ENCODE data around the gene MTOR. TPM values are rescaled to one million over a fixed set of nuclear protein-coding genes. Genes with fewer than 3 reads are reported as not detected.
A peak's percentile ranks its signal among the peaks of the same experiment; 100 is the strongest.

Gene MTOR
- total RNA-seq, 1 donor from 2014 or later = 43.6 TPM

DNA sequence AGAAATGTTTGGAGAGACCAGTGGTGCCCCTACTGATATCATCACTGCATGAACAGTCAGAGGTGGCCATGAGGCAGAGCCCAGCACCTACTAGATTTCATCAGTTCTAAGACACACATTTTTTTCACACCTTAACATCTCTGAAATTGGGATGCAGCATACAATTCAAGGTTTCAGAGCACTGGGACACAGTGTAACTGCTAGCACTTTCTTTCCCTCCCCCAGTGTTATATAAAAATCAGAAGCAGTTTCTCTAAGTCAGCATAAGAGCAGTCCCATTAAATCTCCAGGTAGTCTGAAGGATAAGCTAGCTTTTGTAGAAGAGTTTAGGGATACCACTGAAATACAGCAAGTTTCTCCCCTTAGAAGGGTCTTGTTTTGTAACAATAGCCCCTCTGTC lies 83.2 kb downstream of the MTOR start:
- H3K27ac Mint-ChIP-seq (ENCODE audit: unreplicated experiment) = no peak overlapping the region
- FAIRE-seq (no peak), DNase-seq (ENCODE audit: low read depth) (no peak)

DNA sequence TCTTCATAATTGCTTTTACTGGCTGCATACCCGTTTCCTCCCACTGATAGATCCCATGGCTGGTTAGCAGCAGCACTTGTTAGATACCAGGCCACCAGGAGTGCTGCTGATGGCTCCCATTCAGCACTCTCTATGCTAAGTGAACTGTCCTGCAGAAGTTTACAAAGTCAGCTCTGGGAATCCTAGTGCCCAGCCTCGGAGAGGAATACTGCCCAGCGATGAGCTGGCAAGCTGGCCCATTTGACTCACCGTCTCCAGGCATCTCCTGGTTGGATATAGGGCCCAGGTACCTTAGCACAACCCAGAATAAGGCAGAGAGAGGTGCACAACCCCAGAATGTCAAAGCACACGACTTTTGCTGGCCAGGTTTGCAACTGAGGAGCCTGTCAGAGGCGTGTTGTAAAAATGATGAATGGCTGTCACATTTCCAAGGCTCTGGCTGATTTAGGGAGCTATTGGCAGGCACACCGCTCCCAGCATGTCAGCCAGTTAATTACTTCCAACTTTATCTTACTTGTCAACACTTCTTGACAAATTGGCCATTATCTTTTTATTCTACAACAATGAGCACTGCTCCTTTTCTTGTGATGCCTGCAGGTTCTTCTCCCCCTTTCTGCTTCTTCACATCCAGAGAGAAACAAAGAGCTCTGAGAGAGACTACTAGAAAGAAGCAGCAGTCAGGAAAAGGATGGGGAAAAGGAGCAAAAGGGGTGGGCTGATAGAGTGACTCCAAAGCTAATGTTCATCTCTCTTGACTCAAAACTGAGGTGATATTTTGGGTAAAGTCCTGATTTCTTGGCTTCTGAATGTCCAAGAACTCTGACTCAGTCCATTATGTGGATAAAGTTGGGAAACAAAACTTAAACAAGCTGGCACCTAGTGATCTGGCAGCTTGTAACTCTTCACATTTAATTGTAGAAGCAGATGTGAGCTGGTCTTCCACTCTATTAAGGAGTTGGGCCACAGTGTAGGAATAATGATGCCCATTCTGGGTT lies 84.0 kb downstream of the MTOR start:
- Mint-ChIP-seq H3K36me3 (ENCODE audit: low read depth, unreplicated experiment) (peaks cover 11% of the 10 kb centered on the region), H3K4me1 (ENCODE audit: low read depth, unreplicated experiment) (peaks cover 50% of the 10 kb centered on the region), H3K4me3 (ENCODE audit: unreplicated experiment) (no peak overlapping the region), H3K27me3 (ENCODE audit: low read depth, unreplicated experiment) (no peaks in the 10 kb centered on the region), H3K9me3 (ENCODE audit: unreplicated experiment) (no peaks in the 10 kb centered on the region), H3K27ac (ENCODE audit: unreplicated experiment) (no peak overlapping the region)
- no peak overlapping the region for H2AFZ ChIP-seq (ENCODE audit: low read depth, low read length)
- no peak overlapping the region for H3K4me2 ChIP-seq (ENCODE audit: low read length)
- no peak for TF ChIP-seq EZH2 (IDR thresholded peaks at IDR 0.05; ENCODE audit: insufficient read depth, low read length)
- TF ChIP-seq, protein P1, sequence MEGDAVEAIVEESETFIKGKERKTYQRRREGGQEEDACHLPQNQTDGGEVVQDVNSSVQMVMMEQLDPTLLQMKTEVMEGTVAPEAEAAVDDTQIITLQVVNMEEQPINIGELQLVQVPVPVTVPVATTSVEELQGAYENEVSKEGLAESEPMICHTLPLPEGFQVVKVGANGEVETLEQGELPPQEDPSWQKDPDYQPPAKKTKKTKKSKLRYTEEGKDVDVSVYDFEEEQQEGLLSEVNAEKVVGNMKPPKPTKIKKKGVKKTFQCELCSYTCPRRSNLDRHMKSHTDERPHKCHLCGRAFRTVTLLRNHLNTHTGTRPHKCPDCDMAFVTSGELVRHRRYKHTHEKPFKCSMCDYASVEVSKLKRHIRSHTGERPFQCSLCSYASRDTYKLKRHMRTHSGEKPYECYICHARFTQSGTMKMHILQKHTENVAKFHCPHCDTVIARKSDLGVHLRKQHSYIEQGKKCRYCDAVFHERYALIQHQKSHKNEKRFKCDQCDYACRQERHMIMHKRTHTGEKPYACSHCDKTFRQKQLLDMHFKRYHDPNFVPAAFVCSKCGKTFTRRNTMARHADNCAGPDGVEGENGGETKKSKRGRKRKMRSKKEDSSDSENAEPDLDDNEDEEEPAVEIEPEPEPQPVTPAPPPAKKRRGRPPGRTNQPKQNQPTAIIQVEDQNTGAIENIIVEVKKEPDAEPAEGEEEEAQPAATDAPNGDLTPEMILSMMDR (IDR thresholded peaks at IDR 0.05; ENCODE audit: insufficient read depth, low read depth, low read length) = no peak
- no peak for FAIRE-seq
- no peak overlapping the region for H3K9ac ChIP-seq (ENCODE audit: low read length)
- no peaks in the 10 kb centered on the region for H3K27me3 ChIP-seq (ENCODE audit: insufficient read depth, low read length)
- H3K4me1 ChIP-seq (ENCODE audit: insufficient read depth, low read length) = peaks cover 23% of the 10 kb centered on the region
- no peaks in the 10 kb centered on the region for H3K9me3 ChIP-seq (ENCODE audit: insufficient read depth, low read depth, low read length)
- peak; percentile 18 for DNase-seq (ENCODE audit: low read depth)
- peaks cover 14% of the 10 kb centered on the region for H4K20me1 ChIP-seq (ENCODE audit: insufficient read depth, low read length)
- no peak overlapping the region for H3K4me3 ChIP-seq (ENCODE audit: insufficient read depth, low read depth, low read length)
- H3K79me2 ChIP-seq (ENCODE audit: insufficient read depth, low read length) = no peaks in the 10 kb centered on the region
- H3K27ac ChIP-seq (ENCODE audit: low read depth, low read length) = no peak overlapping the region
- H3K36me3 ChIP-seq (ENCODE audit: insufficient read depth, low read length) = no peaks in the 10 kb centered on the region

More for the DNA sequence above, 83.2 kb downstream of the MTOR start:
- Mint-ChIP-seq H3K4me3 (ENCODE audit: unreplicated experiment) (no peak overlapping the region), H3K4me1 (ENCODE audit: low read depth, unreplicated experiment) (peaks cover 47% of the 10 kb centered on the region), H3K27me3 (ENCODE audit: low read depth, unreplicated experiment) (no peaks in the 10 kb centered on the region), H3K36me3 (ENCODE audit: low read depth, unreplicated experiment) (peaks cover 11% of the 10 kb centered on the region), H3K9me3 (ENCODE audit: unreplicated experiment) (no peaks in the 10 kb centered on the region)
- H3K36me3 ChIP-seq (ENCODE audit: insufficient read depth, low read length) = no peaks in the 10 kb centered on the region
- peaks cover 23% of the 10 kb centered on the region for H3K4me1 ChIP-seq (ENCODE audit: insufficient read depth, low read length)
- H3K27ac ChIP-seq (ENCODE audit: low read depth, low read length) = no peak overlapping the region
- TF ChIP-seq, protein P1 (IDR thresholded peaks at IDR 0.05; ENCODE audit: insufficient read depth, low read depth, low read length) = no peak
- no peak for TF ChIP-seq EZH2 (IDR thresholded peaks at IDR 0.05; ENCODE audit: insufficient read depth, low read length)
- no peaks in the 10 kb centered on the region for H3K27me3 ChIP-seq (ENCODE audit: insufficient read depth, low read length)
- peak overlapping the region; percentile 5 for H3K4me2 ChIP-seq (ENCODE audit: low read length)
- no peaks in the 10 kb centered on the region for H3K79me2 ChIP-seq (ENCODE audit: insufficient read depth, low read length)
- H2AFZ ChIP-seq (ENCODE audit: low read depth, low read length) = no peak overlapping the region
- peaks cover 14% of the 10 kb centered on the region for H4K20me1 ChIP-seq (ENCODE audit: insufficient read depth, low read length)
- H3K9ac ChIP-seq (ENCODE audit: low read length) = no peak overlapping the region
- no peak overlapping the region for H3K4me3 ChIP-seq (ENCODE audit: insufficient read depth, low read depth, low read length)
- H3K9me3 ChIP-seq (ENCODE audit: insufficient read depth, low read depth, low read length) = no peaks in the 10 kb centered on the region
